Posterior cingulate gyrus (tissue), 11 donors: Measurements from ENCODE around the gene SLC15A1.
"Not testable (repeated sequence)": the region's sequence is repeated elsewhere in the genome, so short reads cannot be mapped to it uniquely, and the experiment has no call there.

Experiments
- DNase-seq, 10 donors: peaks; one replicate each; pipeline versions ENCODE4 v3.0.0 to v3.0.0-alpha.2; 2020 to 2021; ENCODE audit warnings: mixed read lengths in 3 of 10
- intact Hi-C: fragments of 100-400 bp; cut with DNase I; formaldehyde crosslinking; loops from one replicate; pipeline ENCODE4 v1.15.1; 2023

The SLC15A1 gene

DNA sequence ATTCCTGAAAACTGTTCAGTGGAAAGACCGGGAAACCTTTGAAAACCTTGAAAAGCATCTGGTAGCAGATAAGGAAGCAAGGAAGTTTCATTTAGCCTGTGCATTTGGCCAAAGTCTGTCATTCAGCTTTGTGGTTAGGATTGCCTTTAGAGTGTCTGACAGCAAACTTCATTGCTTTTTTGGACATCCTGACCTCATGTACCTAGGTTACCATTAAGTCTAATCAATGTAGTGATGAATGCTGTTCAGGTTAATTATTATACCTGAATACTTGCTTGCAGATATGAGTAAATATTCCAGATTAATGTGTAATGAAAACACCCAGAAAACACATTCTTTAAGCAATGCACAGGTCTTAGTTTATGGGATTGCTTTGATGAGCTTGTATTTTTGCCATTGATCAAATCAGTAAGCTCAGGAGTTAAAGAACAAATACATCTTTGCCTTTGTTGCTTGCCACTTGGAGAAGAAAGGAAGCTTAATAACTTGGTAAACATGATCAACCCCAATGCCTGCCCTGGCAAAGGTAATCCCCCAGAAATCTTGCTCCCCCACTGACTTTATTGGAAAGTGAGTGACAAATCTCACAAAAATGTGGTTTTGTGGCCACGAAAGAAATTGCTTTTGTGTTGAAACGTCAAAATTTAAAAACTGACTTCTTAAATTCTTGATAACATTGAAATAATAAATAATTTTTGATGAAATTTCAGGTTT lies 87.4 kb downstream of the SLC15A1 start:
- no peak for DNase-seq

DNA sequence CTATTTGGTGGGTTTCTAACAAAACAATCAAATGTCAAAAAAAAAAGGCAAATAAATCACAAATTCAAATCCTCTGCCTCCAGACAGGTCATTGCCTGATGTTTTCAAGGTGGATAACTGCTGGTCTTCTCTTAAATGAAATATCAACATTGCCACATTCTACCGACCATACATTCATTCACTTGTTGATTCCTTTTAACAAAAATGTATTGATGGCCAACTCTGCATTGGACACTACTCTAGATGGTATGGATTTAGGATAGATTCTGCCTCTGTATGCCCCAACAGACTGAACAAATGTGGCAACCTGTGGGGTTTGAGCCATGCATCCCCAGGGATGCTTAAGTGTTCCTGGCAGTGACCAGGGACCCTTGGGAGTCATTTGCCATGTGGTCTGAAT lies 88.0 kb downstream of the SLC15A1 start:
- intact Hi-C loops, result no loop called here

More for the DNA sequence above, 87.4 kb downstream of the SLC15A1 start:
- intact Hi-C loops, result no loop called here

DNA sequence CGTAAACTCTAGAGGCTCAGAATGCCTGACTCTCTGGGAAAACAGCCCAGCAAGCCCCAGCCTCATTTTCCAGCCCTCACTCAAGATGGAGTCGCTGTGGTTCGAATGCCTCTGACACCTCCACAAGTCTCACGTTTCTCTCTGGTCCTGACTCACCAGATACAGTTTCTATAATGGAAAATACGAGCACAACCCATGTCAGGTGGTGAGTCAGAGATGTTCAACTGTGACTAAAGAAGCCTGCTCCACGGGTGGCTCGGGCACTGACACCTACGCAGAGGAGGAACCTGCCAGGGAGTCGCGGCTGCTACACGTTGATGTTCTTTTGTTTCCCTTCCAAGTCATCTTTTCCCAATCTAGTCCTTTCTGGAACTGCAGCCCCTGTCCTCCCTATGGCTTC lies 88.4 kb downstream of the SLC15A1 start:
- intact Hi-C loops, result no loop called here
- DNase-seq, result peak in 6 of 10 donors; percentile 28 to 89 (median 50)

More for the DNA sequence above, 88.0 kb downstream of the SLC15A1 start:
- no peak for DNase-seq

DNA sequence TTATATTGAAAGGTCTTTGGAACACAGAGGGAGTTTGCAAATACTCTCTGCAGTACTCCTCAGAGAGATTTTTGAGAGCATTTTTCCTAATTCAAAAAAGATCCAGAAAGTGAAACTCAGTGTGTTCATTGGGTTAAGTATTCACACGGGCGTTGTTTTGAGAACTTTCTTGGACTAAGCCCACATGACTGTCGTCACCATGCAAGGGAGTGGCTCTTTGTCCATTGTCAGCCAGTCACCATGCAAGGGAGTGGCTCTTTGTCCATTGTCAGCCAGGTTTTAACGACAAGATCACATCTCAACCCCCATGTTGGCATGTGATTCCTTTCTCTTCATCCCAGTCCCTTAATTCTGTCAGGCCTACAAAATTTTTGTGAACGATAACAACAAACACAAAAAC lies 94.3 kb downstream of the SLC15A1 start:
- intact Hi-C loops, result no loop called here
- DNase-seq, result no peak

DNA sequence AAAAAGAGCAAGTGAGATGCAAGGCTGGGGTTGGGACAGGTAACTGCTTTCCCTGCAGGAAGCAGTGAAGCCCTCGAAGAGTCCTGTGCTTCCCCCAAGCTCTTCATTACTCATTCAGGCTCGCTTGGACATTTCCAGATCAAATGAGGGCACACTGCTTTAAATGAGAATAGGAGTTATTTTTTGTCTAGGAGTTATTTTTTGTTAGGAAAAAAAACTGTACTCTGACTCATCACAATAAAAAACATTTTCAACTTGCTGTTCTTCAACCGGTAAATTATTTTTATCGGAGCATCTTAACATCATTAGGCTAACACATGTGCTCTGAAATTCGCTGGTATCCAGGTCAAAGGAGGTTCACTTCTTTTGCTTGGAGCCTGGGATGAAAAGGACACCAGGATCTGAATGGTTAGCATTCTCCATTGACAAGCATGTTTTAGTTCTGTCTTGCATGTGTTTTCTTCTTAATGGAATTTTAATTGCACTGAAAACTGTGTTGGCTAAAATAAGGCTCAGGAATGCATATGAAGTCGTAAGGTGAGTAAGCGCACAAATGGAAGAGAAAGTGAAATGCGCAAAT lies 94.9 kb downstream of the SLC15A1 start:
- intact Hi-C loops, result no loop called here
- no peak for DNase-seq

DNA sequence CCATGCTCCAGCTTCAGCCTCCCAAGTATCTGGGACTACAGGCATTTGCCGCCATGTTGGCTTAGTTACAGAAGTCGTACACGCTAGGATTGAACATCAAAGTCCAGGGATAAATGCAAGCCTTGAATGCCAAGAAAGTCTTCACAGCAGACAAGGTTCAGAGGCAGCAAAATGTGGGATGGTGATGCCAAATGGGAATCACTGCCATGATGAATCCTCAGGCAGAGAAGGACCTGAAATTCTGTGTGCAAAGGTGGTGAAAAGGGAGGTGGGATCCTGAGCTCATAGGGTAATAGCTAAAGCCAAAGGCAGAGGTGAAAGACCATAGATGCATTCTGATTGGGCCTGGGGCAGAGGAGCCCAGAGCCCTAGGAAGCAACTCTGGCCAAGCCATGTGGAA lies 96.2 kb downstream of the SLC15A1 start:
- no peak for DNase-seq
- intact Hi-C loops, result no loop called here

DNA sequence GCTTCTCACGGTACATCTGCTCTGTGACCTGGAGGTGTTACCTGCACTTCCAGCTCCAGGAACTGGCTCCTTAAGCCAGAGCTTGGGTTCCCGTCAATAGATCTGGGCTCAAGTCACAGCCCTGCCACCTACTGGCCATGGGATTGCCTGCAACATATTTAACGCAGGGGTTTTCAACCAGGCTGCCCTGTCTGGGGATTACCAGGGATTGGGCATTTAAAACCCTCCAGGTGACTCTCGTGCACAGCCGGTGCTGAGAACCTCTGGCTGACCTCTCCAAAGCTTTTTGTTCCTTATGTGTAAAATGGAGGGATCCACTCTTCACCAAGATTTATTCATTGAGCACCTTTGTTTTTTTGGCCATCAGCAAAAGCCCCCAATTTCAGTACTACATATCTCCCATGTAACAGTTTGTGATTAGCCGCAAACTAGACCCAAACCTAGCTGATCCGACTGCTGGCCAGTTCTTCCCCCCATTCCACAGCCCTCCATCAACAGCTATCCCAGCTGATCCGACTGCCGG lies 98.9 kb downstream of the SLC15A1 start:
- DNase-seq, result peak; percentile 42 to 94 (median 76)
- intact Hi-C loops, result loop anchor here (1.0 to 2.0 kb wide), 2 partner anchors 205 to 209 kb away; no protein-coding TSS in a partner anchor

DNA sequence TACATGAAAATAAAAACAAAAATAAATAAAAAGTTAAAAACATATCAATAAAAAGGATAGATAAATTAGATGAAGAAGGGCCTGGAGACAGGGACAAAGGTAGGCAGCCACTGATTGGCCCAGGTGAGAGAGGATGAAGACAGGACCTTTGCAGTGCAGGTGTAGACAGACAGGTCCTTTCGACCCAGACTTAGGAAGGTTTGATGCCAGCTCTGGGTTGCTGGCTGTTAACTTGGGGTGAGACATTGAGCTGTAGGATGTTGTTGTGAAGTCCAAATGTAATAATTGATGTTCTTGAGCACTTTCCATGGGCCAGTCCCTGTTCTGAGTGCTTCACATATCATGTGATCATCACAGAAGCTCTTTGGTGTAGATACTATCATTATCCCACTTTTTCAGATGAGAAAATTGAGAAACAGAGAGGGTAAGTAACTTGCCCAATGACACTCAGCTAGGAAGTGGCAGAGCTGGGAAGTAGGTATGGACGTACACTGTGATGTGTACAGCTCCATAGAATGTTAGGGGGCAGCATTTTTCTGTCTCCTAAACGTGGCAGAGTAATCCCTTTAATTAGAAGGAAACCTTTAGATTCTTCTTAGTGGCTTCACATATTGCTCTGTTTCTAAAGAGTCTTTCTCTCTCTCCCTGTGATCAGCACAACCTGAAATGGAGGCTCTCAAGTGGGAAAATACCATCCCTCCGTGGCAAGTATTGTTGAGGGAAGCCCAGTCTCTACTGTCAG lies 99.6 kb downstream of the SLC15A1 start:
- DNase-seq, result no peak
- intact Hi-C loops, result loop anchor here (1.0 to 2.0 kb wide), 2 partner anchors 205 to 208 kb away; no protein-coding TSS in a partner anchor

DNA sequence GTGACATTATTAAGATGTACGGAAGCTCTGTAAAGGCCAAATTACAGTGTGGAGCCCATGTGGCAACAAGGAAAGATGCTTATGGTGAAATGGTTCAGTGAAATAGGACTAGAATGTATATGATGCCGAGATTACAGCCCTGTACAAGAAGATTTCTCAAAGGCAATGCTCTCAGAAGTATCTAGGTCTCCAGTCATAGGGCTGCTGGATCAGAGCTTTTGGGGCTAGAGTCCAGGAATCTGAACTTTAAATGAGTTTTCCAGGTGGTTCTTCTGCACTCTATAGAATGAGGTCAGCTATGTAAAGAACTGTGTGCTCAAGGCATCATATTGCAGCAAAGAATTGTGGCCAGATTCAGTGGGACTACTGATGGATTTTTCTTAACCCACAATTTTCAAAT lies 100.2 kb downstream of the SLC15A1 start:
- DNase-seq, result no peak
- intact Hi-C loops, result loop anchor here (2.0 kb wide), 1 partner anchor 207 kb away; no protein-coding TSS in a partner anchor

DNA sequence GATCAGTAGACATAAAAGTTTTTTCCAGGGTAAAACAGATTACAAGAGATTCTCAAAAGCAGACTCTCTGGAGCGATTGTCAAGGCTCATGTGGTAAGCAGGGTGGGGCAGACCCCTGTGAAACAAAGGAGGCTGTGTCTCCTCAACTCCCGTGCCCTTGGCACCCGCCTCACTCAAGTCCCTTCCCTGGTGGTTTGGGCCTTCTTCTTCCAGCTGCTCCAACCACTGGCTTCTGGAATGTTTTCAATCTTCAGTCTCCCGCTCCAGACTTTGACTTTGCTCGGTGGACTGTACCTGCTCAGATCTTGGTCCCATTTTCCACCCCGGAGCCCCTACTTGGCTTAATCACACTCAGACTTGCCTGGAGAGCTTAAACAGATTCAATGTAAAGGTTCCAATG lies 100.7 kb downstream of the SLC15A1 start:
- intact Hi-C loops, result loop anchor here (2.0 kb wide), 1 partner anchor 207 kb away; no protein-coding TSS in a partner anchor
- DNase-seq, result no peak

DNA sequence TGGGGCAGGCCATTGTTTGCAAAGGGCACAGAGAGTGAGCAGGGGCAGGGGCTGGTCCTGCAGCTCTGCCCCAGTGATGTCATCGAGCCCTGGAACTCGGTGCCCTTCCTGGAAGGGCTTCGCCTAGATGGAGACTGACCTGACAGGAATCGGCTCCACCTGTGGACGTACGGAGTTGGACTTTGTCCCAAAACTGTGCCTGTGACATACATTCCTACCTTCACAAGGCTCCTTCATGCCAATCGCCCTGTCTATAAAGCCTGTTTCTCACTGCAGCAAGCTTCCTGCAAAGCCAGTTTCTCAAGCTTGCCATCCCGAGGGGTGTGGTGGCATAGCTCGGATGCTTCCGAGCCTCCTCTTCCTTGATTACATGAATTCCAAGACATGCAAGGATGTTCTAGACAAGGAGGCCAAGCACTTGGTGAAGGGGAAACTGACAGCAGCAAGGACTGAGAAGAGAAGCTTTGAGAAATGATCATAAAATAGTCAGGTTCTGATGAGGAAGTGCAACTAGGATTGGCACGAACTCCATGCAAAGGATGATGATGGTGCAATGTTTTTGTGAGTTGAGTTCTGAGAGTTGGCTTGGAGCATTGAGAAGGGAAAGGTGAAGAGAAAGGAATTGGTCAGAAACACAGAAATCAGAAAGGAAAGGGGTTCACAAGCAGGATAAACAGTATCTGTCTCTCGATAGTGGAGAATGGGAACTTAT lies 101.9 kb downstream of the SLC15A1 start:
- intact Hi-C loops, result no loop called here

DNA sequence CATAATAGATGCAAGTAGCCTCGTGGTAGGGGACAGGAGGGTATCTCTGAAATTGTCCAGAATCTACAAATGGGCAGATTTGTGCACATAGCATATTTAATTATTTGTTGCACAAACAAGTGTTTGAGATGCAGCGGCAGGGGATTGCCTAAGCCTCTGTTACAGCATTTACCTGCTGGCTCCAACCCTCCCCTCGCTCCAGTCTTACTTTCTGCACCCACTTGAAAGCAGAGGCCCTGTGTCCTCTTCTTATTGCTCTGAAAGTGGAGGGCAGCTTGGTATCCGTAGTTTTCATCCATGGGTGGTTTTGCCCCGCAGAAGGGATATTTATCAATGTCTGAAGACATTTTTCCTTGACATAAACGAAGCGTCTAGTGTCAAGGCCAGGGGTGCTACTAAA lies 102.6 kb downstream of the SLC15A1 start:
- no peak for DNase-seq
- intact Hi-C loops, result no loop called here

More for the DNA sequence above, 101.9 kb downstream of the SLC15A1 start:
- DNase-seq, result no peak

DNA sequence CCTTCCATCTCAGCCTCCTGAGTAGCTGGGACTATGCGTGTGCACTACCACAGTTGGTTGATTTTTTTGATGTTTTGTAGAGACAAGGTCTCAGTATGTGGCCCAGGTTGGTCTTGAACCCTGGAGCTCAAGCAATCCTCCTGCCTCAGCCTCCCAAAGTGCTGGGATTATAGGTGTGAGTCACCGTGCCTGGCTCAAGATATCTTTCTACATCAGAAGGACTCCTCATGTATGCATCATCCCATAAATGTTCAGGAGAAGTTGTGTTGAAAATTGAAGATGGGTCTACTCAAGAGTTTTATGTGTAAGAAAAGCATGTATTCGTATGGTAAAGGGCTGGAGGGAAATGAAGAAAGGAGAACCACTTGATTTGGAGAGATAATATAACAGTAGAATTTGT lies 103.8 kb downstream of the SLC15A1 start:
- intact Hi-C loops, result no loop called here
- no peak for DNase-seq

DNA sequence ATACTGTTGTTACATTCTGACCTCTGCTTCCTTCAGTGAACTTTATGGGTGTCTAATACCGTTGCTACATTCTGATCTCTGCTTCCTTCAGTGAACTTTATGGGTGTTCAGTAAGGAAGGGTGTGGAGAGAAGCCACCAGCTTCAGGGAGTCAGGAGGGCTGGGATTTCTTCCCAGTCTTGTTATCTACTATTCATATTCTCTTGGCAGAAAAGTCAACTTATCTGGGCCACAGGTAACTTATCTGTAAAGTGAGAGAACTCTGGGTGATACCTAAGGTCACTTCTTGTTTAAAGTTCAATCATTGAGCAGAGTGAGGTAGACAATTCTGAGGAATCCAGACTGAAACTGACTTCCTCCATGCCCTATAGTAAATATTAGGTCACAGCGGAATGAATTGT lies 104.3 kb downstream of the SLC15A1 start:
- intact Hi-C loops, result no loop called here

DNA sequence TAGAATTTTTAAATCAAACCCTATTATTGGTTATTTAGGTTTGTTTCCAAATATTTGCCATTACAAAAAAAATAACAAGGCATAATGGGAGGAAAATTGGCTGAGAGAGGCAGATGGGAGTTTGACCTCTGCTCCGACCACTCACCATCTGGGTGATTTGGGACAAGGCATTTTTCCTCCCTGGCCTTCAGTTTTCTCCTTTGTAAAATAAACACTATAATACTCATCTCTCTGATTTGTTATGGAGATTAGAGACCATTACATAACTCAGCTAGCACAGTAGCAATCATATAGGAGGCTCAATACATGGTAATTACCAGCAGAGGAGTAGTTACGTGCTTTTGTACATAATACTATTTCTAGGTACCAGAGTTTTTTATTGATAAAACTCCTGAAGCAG lies 105.4 kb downstream of the SLC15A1 start:
- no peak for DNase-seq
- intact Hi-C loops, result no loop called here

More for the DNA sequence above, 104.3 kb downstream of the SLC15A1 start:
- no peak for DNase-seq

DNA sequence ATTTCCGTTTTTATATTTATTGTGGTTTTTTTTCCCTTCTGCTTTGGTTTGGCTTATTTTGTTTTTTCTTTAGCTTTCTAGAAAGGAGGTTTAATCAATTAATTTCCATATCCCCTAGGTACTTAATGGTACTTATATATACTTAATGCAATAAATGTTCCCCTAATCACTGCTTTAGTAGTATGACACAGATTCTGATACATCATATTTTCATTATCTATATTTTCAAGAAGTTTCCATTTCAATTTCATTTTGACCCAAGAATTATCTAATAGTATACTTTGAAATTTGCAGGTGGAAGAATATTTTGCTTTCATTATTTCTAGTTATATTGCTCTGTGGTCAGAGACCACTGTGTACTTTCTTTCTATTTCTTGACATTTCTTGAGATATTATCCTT lies 109.0 kb downstream of the SLC15A1 start:
- intact Hi-C loops, result no loop called here
- DNase-seq, result no peak

DNA sequence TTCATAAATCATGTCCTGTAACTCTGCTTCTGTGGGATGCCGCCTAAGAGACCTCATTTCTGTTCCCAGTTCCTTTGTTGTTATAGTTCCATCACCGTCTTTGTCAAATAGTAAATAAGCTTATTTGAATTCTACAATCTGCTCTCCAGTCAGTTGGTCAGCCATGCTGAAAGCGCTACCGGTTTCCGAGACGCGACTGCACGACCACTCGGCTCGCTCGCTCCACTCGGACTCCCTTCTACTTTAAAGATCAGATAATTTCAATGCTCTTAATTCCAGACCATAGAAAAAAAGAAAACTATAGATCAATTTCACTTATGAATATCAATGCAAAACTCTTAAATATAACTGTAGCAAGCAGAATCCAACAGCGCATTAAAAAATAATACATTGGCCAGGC lies 111.4 kb downstream of the SLC15A1 start:
- DNase-seq, result no peak
- intact Hi-C loops, result no loop called here

DNA sequence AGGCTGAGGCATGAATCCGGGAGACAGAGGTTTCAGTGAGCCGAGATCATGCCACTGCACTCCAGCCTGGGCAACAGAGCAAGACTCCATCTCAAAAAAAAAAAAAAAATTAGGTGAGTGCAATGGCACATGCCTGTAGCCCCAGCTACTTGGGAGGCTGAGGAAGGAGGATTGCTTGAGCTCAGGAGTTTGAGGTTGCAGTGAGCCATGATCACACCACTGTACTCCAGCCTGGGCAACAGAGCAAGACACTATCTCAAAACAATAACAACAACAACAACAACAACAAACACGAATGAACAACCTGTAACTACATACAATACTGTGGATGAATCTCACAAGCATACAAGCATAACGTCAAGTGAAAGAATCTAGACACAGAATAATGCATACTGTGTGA lies 112.7 kb downstream of the SLC15A1 start:
- intact Hi-C loops, DNase-seq: not testable (repeated sequence)

DNA sequence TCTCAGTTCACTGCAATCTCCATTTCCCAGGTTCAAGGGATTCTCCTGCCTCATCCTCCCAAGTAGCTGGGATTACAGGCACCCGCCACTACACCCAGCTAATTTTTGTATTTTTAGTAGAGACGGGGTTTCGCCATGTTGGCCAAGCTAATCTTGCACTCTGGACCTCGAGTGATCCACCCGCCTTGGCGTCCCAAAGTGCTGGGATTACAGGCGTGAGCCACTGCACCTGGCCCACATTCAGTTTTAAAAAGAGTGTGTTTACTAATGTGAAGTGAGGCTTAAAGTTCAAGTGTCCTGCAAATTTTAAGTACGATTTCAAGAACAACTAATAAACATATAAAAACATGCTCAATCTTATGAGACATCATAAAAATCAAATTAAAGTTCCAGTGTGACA lies 114.1 kb downstream of the SLC15A1 start:
- DNase-seq, intact Hi-C loops: not testable (repeated sequence)
